Stimulated activated CD4-positive, alpha-beta T cell treated with anti-CD3 and anti-CD28 coated beads, TNF-alpha, amount 100 ng/mL, for 1 hour (primary cell): ENCODE results near the gene XPO5.
"Not testable (repeated sequence)": the region's sequence is repeated elsewhere in the genome, so short reads cannot be mapped to it uniquely, and the experiment has no call there.

ENCODE experiments used
- DNase-seq, 3 donors: peaks; one replicate each; pipeline ENCODE4 v3.0.0-alpha.2; 2020; ENCODE audit warnings: low read depth in 3 of 3, low spot score in 1 of 3

XPO5 gene

DNA sequence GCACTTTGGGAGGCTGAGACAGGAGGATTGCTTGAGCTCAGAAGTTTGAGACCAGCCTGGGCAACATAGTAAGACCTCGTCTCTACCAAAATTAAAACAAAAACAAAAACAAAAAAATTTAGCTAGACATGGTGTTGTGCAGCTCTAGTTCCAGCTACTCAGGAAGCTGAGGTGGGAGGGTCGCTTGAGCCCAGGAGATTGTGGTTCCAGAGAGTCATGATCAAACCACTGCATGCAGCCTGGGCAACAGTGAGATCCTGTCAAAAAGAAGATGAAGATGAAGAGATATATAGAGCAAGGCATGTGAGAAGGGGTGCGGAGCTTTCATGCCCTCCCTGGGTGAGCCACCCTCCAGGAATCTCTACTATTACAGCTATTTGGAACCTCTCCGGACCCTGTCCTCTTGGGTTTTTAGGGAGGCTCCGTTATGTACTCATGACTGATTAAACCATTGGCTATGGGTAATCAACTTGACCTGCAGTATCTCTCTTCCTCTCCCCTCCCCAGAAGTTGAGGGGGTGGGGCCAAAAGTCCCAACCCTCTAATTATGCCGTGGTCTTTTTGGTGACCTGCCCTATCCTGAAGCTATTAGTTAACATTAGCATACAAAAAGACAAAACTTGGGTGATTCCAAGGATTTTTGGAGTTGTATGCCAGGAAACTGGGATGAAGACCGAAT, 9.2 kb upstream of the XPO5 start:
- DNase-seq, result no peak

DNA sequence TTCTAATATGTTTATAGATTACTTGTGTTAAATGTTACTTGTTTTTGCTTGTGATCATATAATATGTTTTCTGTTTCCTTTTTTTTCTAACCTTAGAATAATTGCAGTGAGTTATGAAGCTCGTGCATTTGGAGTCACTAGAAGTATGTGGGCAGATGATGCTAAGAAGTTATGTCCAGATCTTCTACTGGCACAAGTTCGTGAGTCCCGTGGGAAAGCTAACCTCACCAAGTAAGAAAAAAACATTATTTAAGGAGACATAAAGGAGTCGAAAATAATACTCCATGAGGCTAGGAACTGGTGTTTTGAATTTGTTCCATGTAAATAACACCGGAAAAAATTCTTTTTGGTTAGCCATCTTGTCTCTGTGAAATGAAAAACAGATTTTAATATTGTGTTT, 7.1 kb upstream of the XPO5 start:
- DNase-seq, result no peak

DNA sequence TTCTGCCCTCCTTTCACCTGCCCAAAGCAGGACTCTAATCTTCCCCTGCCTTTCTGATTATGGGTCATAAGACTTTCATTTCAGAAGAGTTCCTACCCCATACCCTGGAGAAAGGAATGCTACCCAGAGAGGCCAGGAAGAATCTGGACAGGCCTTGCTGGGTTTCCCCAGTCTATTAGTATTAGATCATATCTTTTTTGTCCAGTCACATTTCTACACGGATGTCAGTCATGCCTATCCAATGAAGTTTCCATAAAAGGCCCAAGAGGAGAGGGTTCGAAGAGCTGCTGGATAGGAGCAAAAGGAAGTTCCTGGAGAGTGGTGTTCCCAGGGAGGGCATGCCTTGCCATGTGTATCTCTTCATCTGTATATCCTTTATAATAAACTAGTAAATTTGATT, 3.3 kb upstream of the XPO5 start:
- DNase-seq, result no peak

DNA sequence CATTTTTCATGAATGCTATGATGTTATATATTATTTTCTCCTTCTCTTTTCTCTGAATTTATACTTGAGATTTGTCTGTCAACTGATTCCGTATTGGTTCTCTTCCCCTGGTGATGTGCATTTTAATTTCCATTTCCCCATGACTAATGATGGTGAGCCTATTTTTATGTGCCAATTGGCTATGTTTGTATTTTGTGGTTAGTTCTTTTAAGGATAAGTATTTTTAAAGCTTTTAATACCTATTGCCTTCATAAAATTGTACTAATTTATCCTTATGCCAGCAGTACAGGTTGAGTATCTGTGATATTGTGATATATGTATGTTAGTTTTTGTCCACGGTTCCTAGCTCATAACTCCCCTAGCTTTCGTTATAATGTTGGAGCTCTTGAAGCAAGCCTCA, 2.9 kb upstream of the XPO5 start:
- DNase-seq, result no peak

DNA sequence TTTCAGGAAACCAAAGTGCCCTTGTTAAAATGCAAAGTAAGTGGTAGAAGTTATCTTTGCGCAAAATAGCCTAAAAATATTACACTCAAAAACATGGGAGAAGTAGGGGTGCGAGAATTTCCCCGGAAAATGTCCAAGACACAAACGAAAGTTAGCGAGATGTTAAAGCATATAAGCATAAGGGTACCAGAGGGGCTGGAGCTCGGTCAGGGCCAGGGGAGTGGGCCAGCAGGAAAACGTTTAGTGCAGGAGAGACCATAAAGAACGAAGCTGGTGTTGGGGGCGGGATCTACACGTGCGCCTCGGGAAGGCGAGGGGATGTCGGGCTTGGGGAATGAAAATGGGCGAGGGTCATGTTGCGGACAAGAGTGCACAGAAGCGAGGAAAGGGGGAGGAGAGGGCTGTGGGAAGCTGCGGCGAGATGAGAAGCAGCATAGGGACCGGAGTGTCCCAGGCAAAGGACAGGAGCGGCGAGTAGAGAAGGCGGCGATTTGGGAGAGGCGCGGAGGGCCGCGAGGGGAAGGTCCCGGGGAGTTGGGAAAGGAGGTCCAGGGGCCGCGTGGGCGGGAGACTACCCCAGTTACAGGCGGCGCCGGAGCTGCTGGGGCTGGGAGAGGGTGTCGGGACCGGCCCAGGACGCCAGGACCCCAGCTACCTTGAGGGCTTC, 600 bp downstream of the XPO5 start:
- peak in 1 of 3 donors; percentile 2 for DNase-seq

DNA sequence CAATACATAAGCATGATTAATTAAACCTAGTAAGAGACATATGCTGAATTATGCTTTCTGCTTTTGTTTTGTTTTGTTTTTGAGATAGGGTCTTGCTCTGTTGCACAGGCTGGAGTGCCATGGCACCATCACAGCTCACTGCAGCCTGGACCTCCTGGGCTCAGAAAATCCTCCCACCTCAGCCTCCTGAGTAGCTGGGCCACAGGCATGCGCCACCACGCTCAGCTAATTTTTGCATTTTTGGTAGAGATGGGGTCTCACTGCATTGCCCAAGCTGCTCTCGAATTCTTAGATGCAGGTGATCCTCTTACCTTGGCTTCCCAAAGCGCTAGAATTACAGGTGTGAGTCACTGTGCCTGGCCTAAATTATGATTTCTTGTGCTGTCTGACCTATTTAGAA, 3.8 kb downstream of the XPO5 start:
- DNase-seq, result no peak

DNA sequence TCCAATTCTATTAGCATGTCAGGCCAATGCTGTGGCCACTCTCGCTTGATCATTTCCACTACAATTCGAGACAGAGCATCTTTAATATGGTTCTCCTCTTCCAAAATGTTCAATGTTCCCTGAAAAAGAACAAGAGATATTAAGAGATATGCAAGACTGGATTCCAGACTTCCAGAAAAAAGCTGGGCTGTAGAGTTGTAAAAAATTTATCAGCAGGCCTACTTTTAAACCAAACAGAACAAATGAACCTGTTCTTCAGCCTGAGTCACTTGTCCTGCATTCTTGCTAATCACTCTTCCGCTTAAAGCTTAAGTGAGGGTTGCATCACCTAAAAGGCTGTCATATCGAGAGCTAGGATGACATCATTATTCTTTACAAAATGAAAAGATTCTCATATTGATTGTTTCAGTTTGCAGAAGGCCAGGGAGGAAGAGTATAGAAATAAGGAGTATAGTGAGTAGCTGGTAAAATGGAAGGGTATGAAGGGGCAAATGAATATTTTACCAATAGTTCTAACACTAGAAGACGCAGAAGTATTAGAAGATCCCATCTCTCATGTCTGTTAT, 4.9 kb downstream of the XPO5 start:
- DNase-seq, result no peak

DNA sequence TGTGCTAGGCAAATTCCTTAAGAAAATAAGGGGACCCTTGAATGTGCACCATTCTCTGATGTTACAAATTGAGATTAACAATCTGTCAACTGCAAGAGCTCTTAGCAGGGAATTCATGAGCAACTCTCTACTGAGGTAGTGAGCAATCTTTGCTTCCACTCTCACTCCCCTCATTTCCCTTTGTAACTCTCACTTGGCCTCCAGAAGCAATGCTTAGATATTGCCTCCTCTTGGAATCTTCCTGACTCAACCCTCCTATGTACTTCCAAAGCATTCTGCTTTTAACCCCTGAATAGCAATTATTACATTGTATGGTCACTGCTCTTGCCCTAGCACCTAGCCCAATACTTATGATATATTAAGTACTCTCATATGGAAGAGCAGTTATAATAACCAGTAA, 16.5 kb downstream of the XPO5 start:
- no peak for DNase-seq

DNA sequence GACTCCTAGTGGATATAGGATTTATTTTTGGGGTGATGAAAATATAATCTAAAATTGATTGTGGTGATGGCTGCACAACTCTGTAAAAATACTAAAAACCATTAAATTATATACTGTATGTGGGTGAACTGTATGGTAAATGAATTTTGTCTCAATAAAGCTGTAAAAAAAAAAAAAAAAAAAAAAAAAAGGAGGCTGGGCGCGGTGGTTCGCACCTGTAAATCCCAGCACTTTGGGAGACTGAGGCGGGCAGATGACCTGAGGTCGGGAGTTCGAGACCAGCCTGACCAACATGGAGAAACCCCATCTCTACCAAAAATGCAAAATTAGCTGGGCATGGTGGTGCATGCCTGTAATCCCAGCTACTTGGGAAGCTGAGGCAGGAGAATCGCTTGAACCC, 18.2 kb downstream of the XPO5 start:
- DNase-seq, result not testable (repeated sequence)

DNA sequence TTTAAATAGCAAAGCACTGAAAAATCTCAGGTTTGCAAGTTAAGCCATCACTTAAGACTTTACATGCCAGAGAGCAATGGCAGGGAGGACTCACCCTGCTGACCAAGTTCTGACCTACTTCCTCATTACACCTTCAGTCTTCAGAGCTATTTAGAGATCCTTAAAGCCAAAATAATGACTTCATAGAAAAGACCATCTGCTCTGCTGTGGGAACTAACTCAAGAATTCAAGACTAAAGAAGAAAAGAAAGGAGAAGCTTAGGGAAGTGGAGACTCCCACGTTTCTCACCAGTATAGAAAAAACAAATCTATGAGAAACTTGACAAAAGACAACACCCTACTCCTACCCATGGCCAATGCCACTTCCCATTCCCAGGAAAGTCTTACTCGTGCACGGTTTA, 28.6 kb downstream of the XPO5 start:
- DNase-seq, result no peak

DNA sequence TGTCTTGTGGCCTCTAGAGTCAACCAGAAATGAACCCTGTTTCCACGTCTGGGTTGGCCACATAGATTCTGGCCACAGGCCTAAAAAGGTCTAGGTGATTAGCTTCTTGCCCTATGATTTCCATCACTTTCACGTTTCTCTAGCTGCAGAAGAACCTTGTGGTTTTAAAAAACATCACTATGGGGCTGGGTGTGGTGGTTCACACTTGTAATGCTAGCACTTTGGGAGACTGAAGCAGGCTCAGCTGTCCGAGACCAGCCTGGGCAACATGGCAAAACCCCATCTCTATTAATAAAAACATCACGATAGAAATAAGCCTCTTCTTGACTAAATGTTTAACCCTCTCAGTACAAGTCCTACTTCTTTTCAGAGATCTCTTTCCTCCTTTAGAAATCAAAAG, 31.4 kb downstream of the XPO5 start:
- DNase-seq, result no peak

DNA sequence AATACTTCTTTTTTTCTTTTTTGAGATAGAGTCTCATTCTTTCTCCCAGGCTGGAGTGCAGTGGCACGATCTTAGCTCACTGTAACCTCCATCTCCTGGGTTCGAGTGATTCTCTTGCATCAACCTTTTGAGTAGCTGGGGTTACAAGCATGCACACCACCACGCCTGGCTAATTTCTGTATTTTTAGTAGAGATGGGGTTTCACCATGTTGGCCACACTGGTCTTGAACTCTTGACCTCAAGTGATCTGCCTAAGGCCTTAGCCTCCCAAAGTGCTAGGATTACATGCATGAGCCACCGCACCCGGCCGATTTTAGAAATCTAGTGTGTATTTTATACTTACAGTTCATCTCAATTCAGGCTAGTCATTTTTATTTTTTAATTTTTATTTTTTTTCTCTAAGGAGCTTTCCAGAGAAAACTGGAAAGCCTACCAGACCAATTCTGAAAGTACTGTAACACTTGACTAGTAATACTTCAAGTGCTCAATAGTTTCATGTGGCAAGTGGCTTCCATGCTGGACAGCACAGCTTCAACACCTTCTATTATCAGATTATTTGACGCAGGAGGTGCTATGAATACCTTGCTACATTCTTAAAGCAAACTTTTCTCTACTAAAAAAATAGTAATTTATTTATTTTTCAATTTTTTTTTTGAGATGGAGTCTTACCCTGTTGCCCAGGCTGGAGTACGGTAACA, 33.9 kb downstream of the XPO5 start:
- DNase-seq, result no peak

DNA sequence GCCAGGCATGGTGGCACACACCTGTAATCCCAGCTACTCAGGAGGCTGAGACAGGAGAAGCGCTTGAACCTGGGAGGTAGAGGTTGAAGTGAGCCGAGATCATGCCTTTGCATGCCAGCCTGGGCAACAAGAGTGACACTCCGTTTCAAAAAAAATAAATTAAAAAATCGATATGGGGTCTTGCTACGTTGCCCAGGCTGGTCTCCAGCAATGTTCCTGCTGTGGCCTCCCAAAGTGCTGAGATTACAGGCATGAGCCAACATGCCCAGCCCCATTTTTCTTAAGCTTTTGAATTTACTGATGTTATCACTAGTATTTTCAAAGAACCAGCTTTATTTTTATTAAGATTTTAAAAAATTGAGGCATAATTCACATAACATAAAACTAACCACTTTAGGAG, 35.3 kb downstream of the XPO5 start:
- no peak for DNase-seq

DNA sequence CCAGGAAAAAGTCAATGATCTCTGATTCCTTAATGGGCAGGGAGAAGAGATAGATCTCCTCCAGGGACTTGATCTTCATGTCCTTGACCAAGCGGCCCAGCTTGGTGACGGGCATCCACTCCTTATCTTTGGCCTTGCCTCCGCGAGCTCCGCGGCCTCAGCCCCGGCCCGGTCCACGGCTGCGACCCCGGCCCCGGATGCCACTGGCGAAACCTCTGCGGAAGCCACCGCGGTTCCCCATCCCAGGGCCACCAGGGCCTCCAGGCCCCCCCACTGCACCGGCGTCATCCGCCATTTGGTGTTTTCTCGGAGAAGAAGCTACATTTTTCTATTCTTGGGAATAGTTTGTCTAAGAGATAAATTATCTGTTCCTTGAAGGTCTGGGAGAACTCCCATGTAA, 36.4 kb downstream of the XPO5 start:
- not testable (repeated sequence) for DNase-seq

DNA sequence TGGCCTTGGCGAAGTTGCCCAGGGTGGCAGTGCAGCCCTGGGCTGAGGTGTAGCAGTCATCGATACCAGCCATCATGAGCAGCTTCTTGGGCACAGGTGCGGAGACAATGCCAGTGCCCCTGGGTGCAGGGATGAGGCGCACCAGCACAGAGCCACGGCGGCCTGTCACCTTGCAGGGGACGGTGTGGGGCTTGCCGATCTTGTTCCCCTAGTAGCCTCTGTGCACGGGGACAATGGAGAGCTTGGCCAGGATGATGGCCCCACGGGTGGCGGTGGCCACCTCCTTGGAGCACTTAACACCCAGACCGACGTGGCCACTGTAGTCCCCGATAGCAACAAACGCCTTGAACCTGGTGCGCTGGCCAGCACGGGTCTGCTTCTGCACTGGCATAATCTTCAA, 36.9 kb downstream of the XPO5 start:
- DNase-seq, result not testable (repeated sequence)

DNA sequence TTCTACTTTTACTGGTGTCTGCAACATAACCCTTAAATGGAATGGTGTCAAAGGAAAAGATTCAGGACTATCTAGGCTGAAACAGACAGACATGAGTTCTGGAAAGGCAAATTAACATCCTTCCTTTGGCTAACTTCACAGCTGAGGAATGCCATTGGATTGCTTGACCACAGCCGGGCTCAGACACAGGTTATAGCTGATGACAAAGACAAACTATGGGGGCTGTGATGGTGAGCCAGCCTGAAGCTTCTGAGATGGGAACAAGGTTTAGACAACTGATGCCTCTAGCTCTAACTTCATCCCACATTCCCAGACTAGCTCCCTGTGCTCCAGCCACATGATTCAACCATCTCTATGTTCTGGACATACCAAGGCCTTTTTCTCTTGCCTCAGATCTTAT, 43.6 kb downstream of the XPO5 start:
- no peak for DNase-seq

DNA sequence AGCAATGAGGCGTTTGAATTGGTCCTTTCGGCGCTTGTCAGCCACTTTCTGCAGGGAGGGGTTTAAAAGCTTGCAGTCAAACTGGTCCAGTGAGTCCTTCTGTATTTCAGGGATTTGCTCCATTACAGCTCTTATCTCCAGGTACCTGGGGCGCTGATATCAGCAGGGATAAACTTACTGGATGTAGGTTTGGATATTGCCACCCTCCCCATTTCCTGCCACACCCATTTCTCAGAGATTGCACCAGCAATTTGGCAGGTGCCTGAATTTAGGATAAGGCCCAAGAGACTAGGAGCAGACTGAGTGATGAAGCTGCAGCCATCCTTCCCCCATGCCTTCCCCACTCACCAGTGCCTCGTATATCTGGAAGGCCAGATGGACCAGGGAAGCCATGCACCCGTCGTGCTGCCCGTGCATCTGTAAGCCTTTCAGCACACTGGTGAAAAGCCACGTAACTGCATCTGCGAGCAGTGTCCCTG, 51.3 kb downstream of the XPO5 start:
- DNase-seq, result no peak

DNA sequence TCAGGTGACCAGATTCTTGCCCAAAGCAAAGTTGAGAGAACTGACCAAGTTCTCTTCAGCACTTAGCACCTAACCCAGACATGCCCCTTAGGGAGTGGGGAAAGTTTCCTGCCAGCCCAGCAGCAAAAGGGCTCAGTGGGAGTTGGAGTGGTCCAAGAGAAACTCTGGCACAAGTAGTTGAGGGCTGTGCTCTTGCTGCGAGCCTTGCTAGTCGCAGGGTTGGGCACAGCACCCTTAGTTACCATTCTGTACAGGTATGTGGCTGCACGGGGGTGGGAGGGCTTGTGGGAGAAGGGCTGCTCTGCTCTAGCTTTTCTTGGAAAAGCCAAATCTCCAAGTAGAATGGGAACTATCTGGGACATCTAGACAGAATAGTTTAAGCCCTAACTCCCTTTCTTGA, 52.6 kb downstream of the XPO5 start:
- DNase-seq, result no peak

DNA sequence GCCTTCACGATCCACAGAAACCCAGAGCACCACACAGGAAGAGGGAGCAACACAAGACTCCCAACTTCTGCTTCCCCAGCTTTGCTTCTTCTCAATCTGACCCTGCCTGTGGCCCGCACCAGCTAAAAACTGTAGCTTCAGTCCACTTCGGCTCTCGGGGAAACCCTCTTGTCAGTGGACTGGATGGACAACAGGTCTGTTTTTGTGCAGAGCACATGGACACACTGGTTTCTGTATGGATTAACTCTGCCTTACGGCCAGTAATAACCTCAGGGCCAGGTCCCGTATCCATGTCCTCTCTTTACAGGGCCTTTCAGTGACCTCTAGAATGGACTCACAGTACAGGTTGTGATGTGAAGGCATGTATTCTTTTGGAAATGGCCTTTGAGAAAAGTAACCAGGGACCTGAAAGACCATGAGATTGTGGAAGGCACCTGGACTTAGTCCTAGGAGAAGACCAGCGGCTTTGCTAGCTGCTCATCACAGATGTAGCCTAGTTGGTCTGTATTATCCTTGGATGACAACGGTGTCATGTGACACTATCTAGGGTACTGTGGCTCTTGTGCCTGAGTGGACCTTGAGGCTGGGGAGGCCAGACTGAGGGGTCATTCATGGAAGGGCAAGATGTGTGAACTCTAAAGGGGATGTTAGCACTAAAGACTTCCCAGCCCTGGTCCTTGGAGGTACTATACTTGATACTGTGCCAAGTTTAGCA, 53.1 kb downstream of the XPO5 start:
- no peak for DNase-seq

DNA sequence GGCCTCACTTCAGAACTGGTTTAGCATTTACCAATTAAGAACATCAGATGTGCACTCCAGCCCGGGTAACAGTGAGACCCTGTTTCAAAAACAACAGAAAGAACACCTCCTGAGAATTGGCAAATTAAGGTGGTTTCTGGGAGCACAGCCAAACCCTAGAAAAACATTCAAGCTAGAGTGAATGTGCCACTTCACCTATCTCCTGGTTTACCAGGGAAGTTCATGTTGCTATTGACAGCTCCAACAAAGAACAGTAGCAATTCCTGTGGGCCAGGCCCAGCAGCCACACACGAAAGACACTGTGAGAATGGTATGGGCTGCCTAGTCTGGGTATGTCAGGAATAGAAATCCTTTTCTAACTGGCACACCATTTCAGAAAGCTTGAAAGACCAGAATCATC, 54.0 kb downstream of the XPO5 start:
- no peak for DNase-seq

DNA sequence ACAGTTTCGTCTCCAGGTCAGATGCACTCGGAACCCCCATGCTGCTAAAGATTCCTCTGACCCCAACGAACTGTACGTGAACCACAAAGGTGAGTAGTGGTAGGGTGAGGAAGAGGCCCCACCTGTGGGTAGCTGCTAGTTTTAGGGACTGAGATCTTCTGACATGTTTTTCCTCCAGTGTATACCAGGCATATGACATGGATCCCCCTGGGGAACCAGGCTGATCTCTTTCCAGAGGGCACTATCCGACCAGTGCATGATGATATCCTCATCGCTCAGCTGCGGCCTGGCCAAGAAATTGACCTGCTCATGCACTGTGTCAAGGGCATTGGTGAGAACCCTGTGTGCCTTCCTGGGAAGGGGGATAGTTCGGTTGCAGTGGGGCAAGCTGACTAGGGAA, 55.7 kb downstream of the XPO5 start:
- no peak for DNase-seq
